Heart left ventricle (tissue), 13 donors: Measurements from ENCODE around the gene WDR74.
"Not testable (repeated sequence)": the region's sequence is repeated elsewhere in the genome, so short reads cannot be mapped to it uniquely, and the experiment has no call there.

Experiments
- POLR2A ChIP-seq, 2 donors: fragments of 450-650 bp; IDR thresholded peaks; one replicate each; pipeline ENCODE4 v1.6.1; 2017; ENCODE audit warnings: antibody characterized with exemption in 2 of 2, mild to moderate bottlenecking in 2 of 2, moderate library complexity in 2 of 2
- TF ChIP-seq, protein P1 (sequence below), 12 donors: fragments of 200-600 bp; sonication (generic) in 4 of 12; IDR thresholded peaks; one replicate each; pipeline versions ENCODE4 v1.5.0 to v1.8.0; 2018 to 2022; ENCODE audit warnings: antibody characterized with exemption in 12 of 12, mild to moderate bottlenecking in 5 of 12
- donor health status: ischemic (EF 13 %, LVEDD 7.1; RV severe dilation, severe dysfunction).
- donor health status: DM: no; HTN: yes; CAD: no.
- donor health status: DM: no; HTN: no; CAD: no.
- donor health status: ischemic (EF 25% LVEDD 6.9; RV normal size, moderate dysfunction).
- donor health status: ischemic (EF 25% LVEDD 5.7; RV mildly dilated, moderate dysfunction).
- donor health status: ischemic (EF 35%, LVEDD 5.7; RV mildly dilated, moderate dysfunction).
- donor health status: nonischemic (EF 11% LVEDD 7.7; RV severe dilation, severe dysfunction).
- donor health status: DM: yes; HTN: yes; CAD: no.
- donor health status: PGD.
- donor health status: ischemic (EF 29% LVEDD 5.4; RV normal size, mild dysfunction).
- donor health status: nonischemic (EF 23%, LVEDD 6.1; RV moderate dilation, normal function).

DNA sequence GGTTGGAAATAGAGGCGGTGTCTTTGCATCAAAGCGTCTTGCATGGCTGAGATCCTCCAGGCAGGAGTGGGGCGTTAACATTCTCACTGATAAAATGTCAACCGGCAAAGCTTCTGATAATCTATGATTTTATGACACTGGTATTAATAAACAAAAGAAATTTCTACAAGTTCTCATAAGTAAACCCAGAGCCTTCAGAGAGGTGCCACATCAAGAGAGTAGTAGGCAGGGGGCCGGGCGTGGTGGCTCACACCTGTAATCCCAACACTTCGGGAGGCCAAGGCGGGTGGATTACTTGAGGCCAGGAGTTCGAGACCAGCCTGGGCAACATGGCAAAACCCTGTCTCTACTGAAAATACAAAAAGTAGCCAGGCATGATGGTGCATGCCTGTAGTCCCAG lies 3.5 kb upstream of the WDR74 start:
- TF ChIP-seq, protein P1, sequence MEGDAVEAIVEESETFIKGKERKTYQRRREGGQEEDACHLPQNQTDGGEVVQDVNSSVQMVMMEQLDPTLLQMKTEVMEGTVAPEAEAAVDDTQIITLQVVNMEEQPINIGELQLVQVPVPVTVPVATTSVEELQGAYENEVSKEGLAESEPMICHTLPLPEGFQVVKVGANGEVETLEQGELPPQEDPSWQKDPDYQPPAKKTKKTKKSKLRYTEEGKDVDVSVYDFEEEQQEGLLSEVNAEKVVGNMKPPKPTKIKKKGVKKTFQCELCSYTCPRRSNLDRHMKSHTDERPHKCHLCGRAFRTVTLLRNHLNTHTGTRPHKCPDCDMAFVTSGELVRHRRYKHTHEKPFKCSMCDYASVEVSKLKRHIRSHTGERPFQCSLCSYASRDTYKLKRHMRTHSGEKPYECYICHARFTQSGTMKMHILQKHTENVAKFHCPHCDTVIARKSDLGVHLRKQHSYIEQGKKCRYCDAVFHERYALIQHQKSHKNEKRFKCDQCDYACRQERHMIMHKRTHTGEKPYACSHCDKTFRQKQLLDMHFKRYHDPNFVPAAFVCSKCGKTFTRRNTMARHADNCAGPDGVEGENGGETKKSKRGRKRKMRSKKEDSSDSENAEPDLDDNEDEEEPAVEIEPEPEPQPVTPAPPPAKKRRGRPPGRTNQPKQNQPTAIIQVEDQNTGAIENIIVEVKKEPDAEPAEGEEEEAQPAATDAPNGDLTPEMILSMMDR (IDR thresholded peaks at IDR 0.05): not testable (repeated sequence)
- not testable (repeated sequence) for TF ChIP-seq POLR2A (IDR thresholded peaks at IDR 0.05)
